ENCODE measurements around the gene SPRR3. TPM values are rescaled to one million over a fixed set of nuclear protein-coding genes. Genes with fewer than 3 reads are reported as not detected.

The SPRR3 gene
- total RNA-seq, 1 experiment from 2014 or later = not detected

DNA sequence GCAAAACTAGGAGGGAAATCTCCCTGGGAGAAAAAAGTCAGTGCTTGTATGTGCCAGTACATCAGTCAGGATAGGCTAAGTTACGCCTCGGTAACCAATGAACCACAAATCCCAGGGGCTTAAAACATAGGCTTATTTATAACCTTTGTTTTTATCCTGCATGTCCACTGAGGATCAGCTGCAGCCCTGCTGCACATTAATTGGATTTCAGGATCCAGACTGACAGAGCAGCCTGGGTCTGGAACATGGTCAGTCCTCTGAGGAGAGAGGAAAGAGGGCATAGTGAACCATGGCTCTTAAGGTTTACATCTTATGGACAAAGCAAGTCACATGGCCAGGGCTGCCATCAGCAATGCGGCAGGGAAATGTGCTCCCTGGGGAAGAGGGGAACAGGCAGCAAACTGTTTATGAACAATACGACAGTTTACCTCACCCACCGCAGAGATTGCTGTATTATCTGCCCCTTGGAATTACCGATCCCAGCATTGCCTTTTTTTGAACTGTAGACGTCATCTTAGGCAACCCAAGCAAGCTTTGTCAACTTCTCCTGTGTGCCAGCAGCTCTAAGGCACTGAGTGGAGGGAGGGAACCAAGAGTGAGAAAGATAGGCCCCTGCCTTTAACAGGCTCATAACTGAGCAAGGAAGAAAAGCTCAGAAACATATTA is 40.2 kb upstream of the SPRR3 start:
- Histone ChIP-seq H3K9ac (ENCODE audit: low read length) (no peak overlapping the region), H3K9me2 (ENCODE audit: insufficient read depth) (no peaks in the 10 kb centered on the region), H3K4me2 (ENCODE audit: low read length) (no peak overlapping the region), H3K4me3 (replicated peaks in 1 of 2; ENCODE audit: low read depth in 1 of 2, low read length in 2 of 2) (no peak overlapping the region), H3K4me1 (ENCODE audit: control insufficient read depth in 1 of 2, insufficient read depth in 2 of 2, low read length in 2 of 2) (no peaks in the 10 kb centered on the region), H3K9me3 (ENCODE audit: control insufficient read depth in 1 of 2, insufficient read depth in 1 of 2, low read depth in 1 of 2, low read length in 2 of 2) (no peaks in the 10 kb centered on the region), H3K36me3 (ENCODE audit: control insufficient read depth in 1 of 2, insufficient read depth in 2 of 2, low read length in 2 of 2) (no peaks in the 10 kb centered on the region), H3K79me2 (ENCODE audit: insufficient read depth, low read length) (no peaks in the 10 kb centered on the region), H2AFZ (ENCODE audit: low read depth, low read length, poor library complexity, severe bottlenecking) (no peak overlapping the region), H4K20me1 (ENCODE audit: insufficient read depth) (no peaks in the 10 kb centered on the region; the same call in 1 of the 2 replicates), H3K27me3 (ENCODE audit: insufficient read depth, low read length) (peaks cover 12% of the 10 kb centered on the region), H3K27ac (ENCODE audit: low read depth, low read length) (no peak overlapping the region)
- CTCF ChIA-PET = interaction anchor here (1.1 to 4.2 kb wide), 2 partner anchors 229 to 232 kb away, joined by 5 to 34 read pairs; no protein-coding TSS in a partner anchor
- TF ChIP-seq POLR2AphosphoS5 (IDR thresholded peaks at IDR 0.05; ENCODE audit: low read depth, low read length) (no peak), JUND (IDR thresholded peaks at IDR 0.05) (no peak), SRF (IDR thresholded peaks at IDR 0.05; ENCODE audit: low read depth) (no peak), EZH2 (IDR thresholded peaks at IDR 0.05) (no peak), TCF7L2 (IDR thresholded peaks at IDR 0.05; ENCODE audit: borderline replicate concordance, extremely low read depth, insufficient read depth, insufficient read length) (no peak), ELF1 (IDR thresholded peaks at IDR 0.05; ENCODE audit: borderline replicate concordance, low read depth) (no peak), CBX3 (IDR thresholded peaks at IDR 0.05; ENCODE audit: low read depth) (no peak), POLR2A (IDR thresholded peaks at IDR 0.05; ENCODE audit: borderline replicate concordance, extremely low read depth, insufficient read depth, insufficient read length) (no peak)
- TF ChIP-seq, protein P1, sequence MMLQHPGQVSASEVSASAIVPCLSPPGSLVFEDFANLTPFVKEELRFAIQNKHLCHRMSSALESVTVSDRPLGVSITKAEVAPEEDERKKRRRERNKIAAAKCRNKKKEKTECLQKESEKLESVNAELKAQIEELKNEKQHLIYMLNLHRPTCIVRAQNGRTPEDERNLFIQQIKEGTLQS (IDR thresholded peaks at IDR 0.05) = no peak
- TF ChIP-seq, protein P2, sequence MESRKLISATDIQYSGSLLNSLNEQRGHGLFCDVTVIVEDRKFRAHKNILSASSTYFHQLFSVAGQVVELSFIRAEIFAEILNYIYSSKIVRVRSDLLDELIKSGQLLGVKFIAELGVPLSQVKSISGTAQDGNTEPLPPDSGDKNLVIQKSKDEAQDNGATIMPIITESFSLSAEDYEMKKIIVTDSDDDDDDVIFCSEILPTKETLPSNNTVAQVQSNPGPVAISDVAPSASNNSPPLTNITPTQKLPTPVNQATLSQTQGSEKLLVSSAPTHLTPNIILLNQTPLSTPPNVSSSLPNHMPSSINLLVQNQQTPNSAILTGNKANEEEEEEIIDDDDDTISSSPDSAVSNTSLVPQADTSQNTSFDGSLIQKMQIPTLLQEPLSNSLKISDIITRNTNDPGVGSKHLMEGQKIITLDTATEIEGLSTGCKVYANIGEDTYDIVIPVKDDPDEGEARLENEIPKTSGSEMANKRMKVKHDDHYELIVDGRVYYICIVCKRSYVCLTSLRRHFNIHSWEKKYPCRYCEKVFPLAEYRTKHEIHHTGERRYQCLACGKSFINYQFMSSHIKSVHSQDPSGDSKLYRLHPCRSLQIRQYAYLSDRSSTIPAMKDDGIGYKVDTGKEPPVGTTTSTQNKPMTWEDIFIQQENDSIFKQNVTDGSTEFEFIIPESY (IDR thresholded peaks at IDR 0.05; ENCODE audit: extremely low read depth, insufficient replicate concordance, low read length) = no peak
- TF ChIP-seq, protein P3, sequence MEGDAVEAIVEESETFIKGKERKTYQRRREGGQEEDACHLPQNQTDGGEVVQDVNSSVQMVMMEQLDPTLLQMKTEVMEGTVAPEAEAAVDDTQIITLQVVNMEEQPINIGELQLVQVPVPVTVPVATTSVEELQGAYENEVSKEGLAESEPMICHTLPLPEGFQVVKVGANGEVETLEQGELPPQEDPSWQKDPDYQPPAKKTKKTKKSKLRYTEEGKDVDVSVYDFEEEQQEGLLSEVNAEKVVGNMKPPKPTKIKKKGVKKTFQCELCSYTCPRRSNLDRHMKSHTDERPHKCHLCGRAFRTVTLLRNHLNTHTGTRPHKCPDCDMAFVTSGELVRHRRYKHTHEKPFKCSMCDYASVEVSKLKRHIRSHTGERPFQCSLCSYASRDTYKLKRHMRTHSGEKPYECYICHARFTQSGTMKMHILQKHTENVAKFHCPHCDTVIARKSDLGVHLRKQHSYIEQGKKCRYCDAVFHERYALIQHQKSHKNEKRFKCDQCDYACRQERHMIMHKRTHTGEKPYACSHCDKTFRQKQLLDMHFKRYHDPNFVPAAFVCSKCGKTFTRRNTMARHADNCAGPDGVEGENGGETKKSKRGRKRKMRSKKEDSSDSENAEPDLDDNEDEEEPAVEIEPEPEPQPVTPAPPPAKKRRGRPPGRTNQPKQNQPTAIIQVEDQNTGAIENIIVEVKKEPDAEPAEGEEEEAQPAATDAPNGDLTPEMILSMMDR (IDR thresholded peaks at IDR 0.05 in 2 of 3, conservative IDR thresholded peaks at IDR 0.05 in 1 of 3; ENCODE audit: borderline replicate concordance in 1 of 3, insufficient read depth in 1 of 3, low read depth in 2 of 3, low read length in 2 of 3) = no peak
- POLR2A ChIA-PET = no interaction called here
- DNase-seq (ENCODE audit: low read depth, low spot score) = no peak
- intact Hi-C loops (cut with micrococcal nuclease) = no loop called here
- ATAC-seq = no peak
- no TSS peak for BruUV-seq (replicated peaks)
- RAD21 ChIA-PET (ENCODE audit: low non-redundant PET in 1 of 2, low total read pairs in 2 of 2, uncharacterized antibody in 2 of 2, unreplicated experiment in 2 of 2) = no interaction called here

Measured in HCT116 (cell line).